Activated T-helper 1 cell treated with anti-CD3 and anti-CD28 coated beads, Interleukin-12 subunit alpha, Interleukin-12 subunit beta, Interleukin-2, Interleukin-4 antibody, amounts not matched to agents 30 ng/mL and 10 ng/mL and 1 ng/mL, durations not matched to agents 14 hours and 24 hours and 36 hours (primary cell): ENCODE results near the gene KIF11. TPM values are rescaled to one million over a fixed set of nuclear protein-coding genes. Genes with fewer than 3 reads are reported as not detected.

Experiments
- total RNA-seq: library from RNA; stranded (reverse); gene quantifications from 2 replicates; pipeline ENCODE4 v1.2.3, GENCODE V29; 2022

The KIF11 gene
- total RNA-seq, 1 donor from 2014 or later = 37.3 TPM

Other genes with a start within 250 kb of the KIF11 start
- gene IDE, start 19.0 kb upstream of the KIF11 start, total RNA-seq = 43.4 and 54.5 TPM in 2 replicates
- gene HHEX, start 96.8 kb downstream of the KIF11 start, total RNA-seq = 0.16 and 0.32 TPM in 2 replicates